GM19463 (cell line): ENCODE measurements around the gene RNASE7.
"Not testable (repeated sequence)": the region's sequence is repeated elsewhere in the genome, so short reads cannot be mapped to it uniquely, and the experiment has no call there.

Source experiments
- ATAC-seq: cut with Tn5 transposase; IDR thresholded peaks from one replicate; pipeline ENCODE4 v1.9.1; 2021; ENCODE audit warnings: mild to moderate bottlenecking, moderate library complexity; ENCODE audit not compliant: unreplicated experiment

RNASE7 gene

GRCh38 chr14:21023174-21023573, 19.0 kb upstream of the RNASE7 start:
- ATAC-seq = no peak

- ATAC-seq = no peak
Measured at GRCh38 chr14:21023817-21024584, 18.2 kb upstream of the RNASE7 start.

- ATAC-seq = no peak
Measured at GRCh38 chr14:21024585-21025370, 17.4 kb upstream of the RNASE7 start, which contains the start of gene NDRG2. TSS of gene NDRG2 (minus strand) at chr14:21025061. CDS start at chr14:21023315, 1,746 bp downstream.

- no peak for ATAC-seq
Measured at GRCh38 chr14:21025371-21026273, 16.5 kb upstream of the RNASE7 start.

- no peak for ATAC-seq
Measured at GRCh38 chr14:21026274-21026987, 15.7 kb upstream of the RNASE7 start.

GRCh38 chr14:21026988-21027315, 15.2 kb upstream of the RNASE7 start:
- ATAC-seq = no peak

GRCh38 chr14:21029917-21030316, 12.2 kb upstream of the RNASE7 start, which contains the start of gene TPPP2:
TSS of gene TPPP2 (plus strand) at chr14:21030217. CDS start at chr14:21030582, 365 bp downstream.
- ATAC-seq = no peak

- ATAC-seq = no peak
Measured at GRCh38 chr14:21030531-21030930, 11.6 kb upstream of the RNASE7 start.

- no peak for ATAC-seq
Measured at GRCh38 chr14:21032326-21033132, 9.6 kb upstream of the RNASE7 start.

GRCh38 chr14:21033133-21033698, 8.9 kb upstream of the RNASE7 start:
- no peak for ATAC-seq

- no peak for ATAC-seq
Measured at GRCh38 chr14:21034707-21035106, 7.5 kb upstream of the RNASE7 start, which contains the start of gene RNASE13. TSS of gene RNASE13 (minus strand) at chr14:21034807. CDS start at chr14:21034288, 519 bp downstream.

GRCh38 chr14:21036751-21037150, 5.4 kb upstream of the RNASE7 start:
- no peak for ATAC-seq

GRCh38 chr14:21037156-21037555, 5.0 kb upstream of the RNASE7 start:
- no peak for ATAC-seq

- no peak for ATAC-seq
Measured at GRCh38 chr14:21038441-21039422, 3.4 kb upstream of the RNASE7 start.

GRCh38 chr14:21039585-21040369, 2.4 kb upstream of the RNASE7 start:
- ATAC-seq = no peak

- no peak for ATAC-seq
Measured at GRCh38 chr14:21040370-21040925, 1.7 kb upstream of the RNASE7 start.

GRCh38 chr14:21040941-21041340, 1.2 kb upstream of the RNASE7 start:
- ATAC-seq = not testable (repeated sequence)
